Osteocyte (in vitro differentiated cells): ENCODE data around the gene PPM1H. TPM values are rescaled to one million over a fixed set of nuclear protein-coding genes. Genes with fewer than 3 reads are reported as not detected.
A peak's percentile ranks its signal among the peaks of the same experiment; 100 is the strongest.

Experiments used
- DNase-seq: peaks from one replicate; pipeline ENCODE4 v3.0.0; 2021; ENCODE audit warnings: mixed read lengths; ENCODE audit not compliant: unreplicated experiment; ENCODE audit errors: extremely low spot score
- H3K27ac Mint-ChIP-seq: one replicate; pipeline ENCODE4 v1.8.0; 2021; ENCODE audit warnings: mild to moderate bottlenecking, mixed read lengths; ENCODE audit not compliant: unreplicated experiment
- H3K27me3 Mint-ChIP-seq: one replicate; pipeline ENCODE4 v1.8.0; 2021; ENCODE audit warnings: mixed read lengths; ENCODE audit not compliant: unreplicated experiment
- H3K36me3 Mint-ChIP-seq: one replicate; pipeline ENCODE4 v1.8.0; 2021; ENCODE audit warnings: mixed read lengths; ENCODE audit not compliant: unreplicated experiment
- H3K4me1 Mint-ChIP-seq: one replicate; pipeline ENCODE4 v1.8.0; 2021; ENCODE audit warnings: mixed read lengths; ENCODE audit not compliant: unreplicated experiment
- H3K4me3 Mint-ChIP-seq: one replicate; pipeline ENCODE4 v1.8.0; 2021; ENCODE audit warnings: mild to moderate bottlenecking, moderate library complexity, mixed read lengths; ENCODE audit not compliant: unreplicated experiment
- H3K9me3 Mint-ChIP-seq: one replicate; pipeline ENCODE4 v1.8.0; 2021; ENCODE audit warnings: mixed read lengths; ENCODE audit not compliant: unreplicated experiment
- CTCF ChIP-seq: fragments of 200-600 bp; sonication (generic); IDR thresholded peaks from 2 replicates; pipeline ENCODE4 v1.5.0; 2021; ENCODE audit warnings: antibody characterized with exemption, mild to moderate bottlenecking, moderate library complexity
- total RNA-seq: library from RNA; stranded (reverse); gene quantifications from 2 replicates; pipeline ENCODE4 v1.2.1, GENCODE V29; 2021

The PPM1H gene
- total RNA-seq, 1 donor from 2014 or later, result 60.8 TPM

DNA sequence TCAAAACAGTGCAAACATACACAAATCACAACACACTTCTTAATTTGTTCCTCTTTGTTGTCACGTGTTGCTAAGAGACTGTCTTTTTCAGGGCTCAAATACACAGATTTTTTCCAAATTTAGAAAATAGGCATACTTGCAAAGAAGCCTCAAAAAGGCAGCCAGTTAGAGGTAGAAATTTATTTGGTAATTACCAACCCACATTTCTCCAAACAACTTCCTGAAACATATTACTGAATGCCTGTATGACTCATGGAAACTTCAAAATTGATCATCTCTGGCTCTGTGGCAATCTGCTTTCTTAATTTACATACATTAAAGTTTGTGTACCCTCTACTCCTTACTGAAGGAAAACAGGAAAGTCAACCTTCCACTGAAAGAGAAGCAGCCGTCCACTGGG, 36.4 kb downstream of the PPM1H start:
- H3K27ac Mint-ChIP-seq, result peak overlapping the region; percentile 57
- no peaks in the 10 kb centered on the region for H3K27me3 Mint-ChIP-seq
- peaks cover 65% of the 10 kb centered on the region for H3K4me1 Mint-ChIP-seq
- peaks cover 8% of the 10 kb centered on the region for H3K36me3 Mint-ChIP-seq
- DNase-seq, result no peak
- no peak overlapping the region for H3K4me3 Mint-ChIP-seq
- TF ChIP-seq CTCF, result no peak
- H3K9me3 Mint-ChIP-seq, result no peaks in the 10 kb centered on the region

- no peak for DNase-seq
- H3K36me3 Mint-ChIP-seq, result peaks cover 8% of the 10 kb centered on the region
- no peaks in the 10 kb centered on the region for H3K9me3 Mint-ChIP-seq
- no peak overlapping the region for H3K27ac Mint-ChIP-seq
- H3K4me1 Mint-ChIP-seq, result peaks cover 60% of the 10 kb centered on the region
- no peak for TF ChIP-seq CTCF
- H3K4me3 Mint-ChIP-seq, result no peak overlapping the region
- H3K27me3 Mint-ChIP-seq, result no peaks in the 10 kb centered on the region
These were observed 39.5 kb downstream of the PPM1H start for GRCh38 chr12:62895351-62895877.

- DNase-seq, result no peak
- no peak overlapping the region for H3K4me3 Mint-ChIP-seq
- H3K27ac Mint-ChIP-seq, result no peak overlapping the region
- H3K27me3 Mint-ChIP-seq, result no peaks in the 10 kb centered on the region
- peaks cover 8% of the 10 kb centered on the region for H3K36me3 Mint-ChIP-seq
- TF ChIP-seq CTCF, result no peak
- H3K4me1 Mint-ChIP-seq, result peaks cover 43% of the 10 kb centered on the region
- no peaks in the 10 kb centered on the region for H3K9me3 Mint-ChIP-seq
These were observed 41.7 kb downstream of the PPM1H start for GRCh38 chr12:62893276-62893675.

GRCh38 chr12:62891805-62892549, 43.0 kb downstream of the PPM1H start:
- no peak for TF ChIP-seq CTCF
- Mint-ChIP-seq H3K27ac (no peak overlapping the region), H3K4me1 (peaks cover 40% of the 10 kb centered on the region), H3K9me3 (no peaks in the 10 kb centered on the region), H3K27me3 (no peaks in the 10 kb centered on the region), H3K4me3 (no peak overlapping the region), H3K36me3 (peaks cover 16% of the 10 kb centered on the region)
- no peak for DNase-seq

- TF ChIP-seq CTCF, result no peak
- no peaks in the 10 kb centered on the region for H3K27me3 Mint-ChIP-seq
- no peaks in the 10 kb centered on the region for H3K9me3 Mint-ChIP-seq
- H3K4me3 Mint-ChIP-seq, result no peak overlapping the region
- no peak for DNase-seq
- H3K36me3 Mint-ChIP-seq, result peaks cover 22% of the 10 kb centered on the region
- H3K27ac Mint-ChIP-seq, result no peak overlapping the region
- peaks cover 34% of the 10 kb centered on the region for H3K4me1 Mint-ChIP-seq
These were observed 46.4 kb downstream of the PPM1H start for GRCh38 chr12:62888454-62889110.
